OCI-LY7 (cell line): ENCODE measurements around the gene CREB3L1.

Experiments used
- CTCF ChIP-seq: fragments of 200-600 bp; sonication (generic); conservative IDR thresholded peaks from 2 replicates; pipeline ENCODE4 v1.5.1; 2014; ENCODE audit warnings: mild to moderate bottlenecking, antibody characterized with exemption, low read length, moderate library complexity, mixed read lengths
- EZH2phosphoT487 ChIP-seq: fragments of 200-600 bp; sonication (generic); IDR thresholded peaks from 2 replicates; pipeline ENCODE4 v1.6.1; 2018; ENCODE audit warnings: low read depth, borderline replicate concordance, mild to moderate bottlenecking, mixed run types, antibody characterized with exemption, low read length, moderate library complexity, mixed read lengths

GRCh38 chr11:46293066-46293465 is 15.6 kb downstream of the CREB3L1 start:
- TF ChIP-seq CTCF (no peak), EZH2phosphoT487 (no peak)
